GM18519 (cell line): ENCODE results near the gene VAC14.
"Not testable (repeated sequence)": the region's sequence is repeated elsewhere in the genome, so short reads cannot be mapped to it uniquely, and the experiment has no call there.

Experiments used
- ATAC-seq: cut with Tn5 transposase; IDR thresholded peaks from one replicate; pipeline ENCODE4 v1.9.1; 2021; ENCODE audit warnings: mild to moderate bottlenecking, moderate library complexity; ENCODE audit not compliant: unreplicated experiment, low FRiP score

The VAC14 gene

DNA sequence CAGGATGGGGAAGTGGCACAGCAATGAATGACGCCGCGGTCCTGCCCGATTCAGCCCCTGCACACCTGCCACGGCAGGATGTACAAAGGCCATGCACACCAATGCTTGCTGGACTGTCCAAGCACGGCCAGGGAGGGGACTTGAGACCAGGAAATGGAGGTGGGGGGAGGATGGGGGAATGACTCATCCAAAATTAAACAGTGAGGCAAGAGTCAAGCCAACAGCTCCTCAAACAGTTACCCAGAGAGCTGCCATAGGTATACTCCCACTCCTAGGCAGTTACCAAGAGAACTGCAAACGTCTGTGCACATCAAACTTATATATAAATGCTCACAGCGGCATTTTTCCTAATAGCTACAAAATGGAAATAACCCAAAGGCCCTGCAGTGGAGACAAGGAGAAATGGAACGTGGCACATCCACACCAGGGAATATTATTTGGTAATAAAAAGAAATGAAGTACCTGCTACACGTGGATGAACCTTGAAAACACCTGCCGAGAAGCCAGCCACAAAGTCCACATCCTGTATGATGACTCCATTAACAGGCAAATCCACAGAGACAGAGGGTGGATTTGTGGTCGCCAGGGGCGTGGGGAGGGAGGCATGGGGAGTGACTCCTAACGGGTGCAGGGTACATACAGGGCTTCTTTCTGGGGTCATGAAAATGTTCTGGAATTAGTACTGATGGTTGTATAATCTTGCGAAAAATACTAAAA, 54.1 kb downstream of the VAC14 start:
- ATAC-seq: no peak

DNA sequence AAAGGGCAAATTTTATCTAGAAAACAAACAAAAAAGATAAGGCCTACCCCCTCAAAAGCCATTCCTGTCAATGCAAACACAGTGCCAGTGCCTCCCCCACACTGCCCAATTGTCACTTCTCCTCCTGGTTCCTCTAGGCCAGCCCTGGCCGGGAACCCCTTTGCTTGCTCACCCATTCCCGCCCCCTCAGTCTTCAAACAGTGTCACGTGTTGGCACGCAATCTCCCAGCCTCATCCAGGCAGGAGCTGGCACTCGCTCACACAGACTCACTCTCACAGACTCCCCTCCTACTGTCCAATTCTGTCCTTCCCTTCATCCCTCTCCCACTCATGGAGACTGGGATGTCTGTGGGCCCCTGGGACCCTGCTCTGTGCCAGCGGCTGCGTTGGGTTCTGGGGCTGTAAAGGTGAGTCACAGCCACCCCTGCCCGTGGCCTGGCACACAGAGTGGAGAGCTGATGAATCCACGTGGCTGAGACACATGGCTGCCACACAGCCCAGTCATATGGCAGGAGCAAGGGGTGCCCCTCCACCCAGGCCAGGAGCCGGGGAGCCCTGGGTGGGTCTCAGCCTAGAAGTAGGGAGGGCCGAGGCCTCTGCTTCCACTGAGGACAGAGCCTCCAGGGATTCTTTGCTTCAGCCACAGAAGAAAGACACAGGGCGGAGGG, 54.8 kb downstream of the VAC14 start:
- no peak for ATAC-seq

DNA sequence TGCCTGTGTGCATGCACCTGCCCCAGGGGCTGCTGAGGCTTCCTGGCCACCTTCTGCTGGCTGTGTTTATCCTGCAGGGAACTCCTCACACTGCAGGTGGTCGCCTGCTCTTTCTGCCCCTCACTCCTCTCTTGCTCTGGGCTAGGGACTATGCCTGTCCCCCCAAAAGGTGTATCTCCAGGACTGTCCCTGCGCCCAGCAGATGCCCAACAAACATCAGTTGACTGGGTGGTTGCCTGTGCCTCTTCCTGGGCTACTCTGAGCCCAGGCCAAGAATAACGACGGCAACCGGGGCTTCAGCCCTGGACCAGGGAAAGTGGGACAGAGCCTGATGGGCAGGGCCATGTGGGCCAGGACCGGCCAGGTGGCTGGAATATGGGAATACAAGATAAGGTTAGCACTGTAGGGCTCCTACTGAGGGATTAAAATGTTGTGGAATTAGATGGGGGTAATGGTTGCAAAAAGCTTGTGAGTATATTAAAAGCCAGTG, 55.4 kb downstream of the VAC14 start:
- no peak for ATAC-seq

DNA sequence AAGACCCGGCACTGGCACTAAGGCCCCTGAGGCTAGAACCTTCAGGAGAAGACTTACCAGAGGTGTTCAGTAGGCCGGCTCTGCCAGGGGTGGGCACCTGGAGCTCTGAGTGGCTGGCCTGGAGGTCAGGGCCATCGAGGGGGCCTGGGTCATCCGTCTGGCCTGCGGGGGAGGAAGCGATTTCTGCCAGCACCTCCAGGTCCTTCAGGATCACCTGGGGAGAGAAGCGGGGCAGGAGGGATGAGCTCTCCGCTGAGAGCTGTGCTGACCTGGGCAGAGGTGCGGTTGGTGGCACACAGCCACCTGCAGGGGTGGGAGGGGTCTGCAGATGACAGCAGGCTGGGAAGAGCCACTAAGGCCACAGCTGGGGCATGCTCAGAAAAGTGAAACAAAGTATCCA, 56.6 kb downstream of the VAC14 start:
- no peak for ATAC-seq

DNA sequence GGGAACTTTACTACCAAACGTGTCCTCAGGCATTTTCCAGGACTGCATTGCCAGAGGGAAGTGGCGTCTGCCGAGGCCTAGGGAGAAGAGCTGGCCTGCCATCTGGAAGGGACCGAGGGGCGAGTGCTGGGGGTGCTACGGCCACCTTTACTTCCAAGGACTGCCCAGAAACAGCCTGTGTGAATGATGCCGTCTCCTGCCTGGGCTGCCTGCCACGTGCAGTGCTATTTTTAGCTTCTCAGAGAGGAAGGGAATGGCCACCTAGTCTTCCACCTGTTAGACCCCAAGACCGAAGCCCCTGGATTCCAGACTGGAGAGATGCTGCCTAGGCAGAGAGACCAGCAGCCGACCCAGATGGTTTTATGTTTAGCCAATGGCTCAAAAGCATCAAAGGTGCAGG, 57.2 kb downstream of the VAC14 start:
- ATAC-seq: no peak

DNA sequence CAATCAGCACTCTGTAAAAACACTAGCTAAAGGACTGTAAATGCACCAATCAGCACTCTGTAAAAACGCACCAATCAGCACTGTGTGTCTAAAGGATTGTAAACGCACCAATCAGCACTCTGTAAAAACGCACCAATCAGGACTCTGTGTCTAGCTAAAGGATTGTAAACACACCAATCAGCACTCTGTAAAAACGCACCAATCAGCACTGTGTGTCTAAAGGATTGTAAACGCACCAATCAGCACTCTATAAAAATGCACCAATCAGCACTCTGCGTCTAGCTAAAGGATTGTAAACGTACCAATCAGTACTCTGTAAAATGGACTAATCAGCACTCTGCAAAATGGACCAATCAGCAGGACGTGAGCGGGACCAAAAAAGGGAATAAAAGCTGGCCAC, 58.0 kb downstream of the VAC14 start:
- ATAC-seq: not testable (repeated sequence)

DNA sequence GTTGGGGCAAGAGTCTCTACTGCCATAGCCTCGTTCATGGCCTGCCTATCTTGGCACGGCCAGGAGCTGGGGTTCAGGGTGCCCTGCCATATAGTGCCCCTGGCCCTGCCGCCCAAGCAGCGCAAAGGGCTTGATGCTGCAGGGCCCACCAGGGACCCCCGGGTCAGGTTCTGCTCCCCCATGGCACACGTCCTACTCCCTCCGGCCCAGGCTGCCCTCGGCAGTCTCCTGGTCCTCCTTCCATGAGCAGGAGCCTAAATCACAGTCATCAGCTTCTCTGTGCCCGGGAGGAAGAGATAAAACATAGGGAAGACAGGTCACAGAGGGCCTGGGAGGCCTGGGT, 59.2 kb downstream of the VAC14 start:
- no peak for ATAC-seq

DNA sequence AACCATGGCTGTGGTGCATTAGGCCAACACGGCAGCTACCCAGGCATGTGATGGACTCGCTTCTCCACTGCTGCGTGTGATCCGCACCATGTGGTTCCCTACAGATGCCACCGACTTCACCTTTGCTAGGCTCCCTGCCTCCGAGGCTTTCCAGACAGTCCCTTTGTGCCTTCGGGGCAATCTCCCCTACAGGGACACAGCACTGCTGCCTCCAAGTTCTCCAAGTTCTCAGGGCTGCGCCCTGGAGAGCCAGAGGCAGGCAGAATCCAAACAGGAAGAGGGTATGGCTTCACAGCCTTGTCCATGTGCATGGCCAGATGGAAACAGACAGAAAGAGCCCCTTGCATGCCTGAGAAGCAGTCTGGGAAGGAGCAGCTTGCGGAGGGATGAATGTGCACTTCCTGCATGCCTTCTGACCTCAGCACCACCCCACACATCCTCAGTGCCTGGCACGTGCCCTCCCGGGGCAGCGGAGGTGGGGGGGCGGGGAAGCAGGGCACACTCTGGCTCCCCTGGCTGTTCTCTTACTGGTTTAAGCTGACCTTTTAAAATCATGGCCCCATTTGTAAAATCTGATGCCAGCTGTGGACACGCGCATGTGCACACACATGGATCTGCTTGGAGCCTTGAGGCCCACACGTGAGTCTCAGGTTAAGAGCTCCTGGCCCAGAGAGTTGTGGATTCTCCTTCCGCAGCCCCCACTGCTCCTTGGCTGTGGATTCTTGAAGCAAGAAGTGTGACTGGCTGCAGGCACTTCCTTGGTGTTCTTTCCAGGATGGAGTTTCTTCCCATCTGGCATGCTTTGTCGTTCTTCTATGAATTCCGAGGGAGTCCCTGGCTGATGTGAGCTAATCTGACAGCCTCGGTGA, 59.8 kb downstream of the VAC14 start:
- ATAC-seq: no peak

DNA sequence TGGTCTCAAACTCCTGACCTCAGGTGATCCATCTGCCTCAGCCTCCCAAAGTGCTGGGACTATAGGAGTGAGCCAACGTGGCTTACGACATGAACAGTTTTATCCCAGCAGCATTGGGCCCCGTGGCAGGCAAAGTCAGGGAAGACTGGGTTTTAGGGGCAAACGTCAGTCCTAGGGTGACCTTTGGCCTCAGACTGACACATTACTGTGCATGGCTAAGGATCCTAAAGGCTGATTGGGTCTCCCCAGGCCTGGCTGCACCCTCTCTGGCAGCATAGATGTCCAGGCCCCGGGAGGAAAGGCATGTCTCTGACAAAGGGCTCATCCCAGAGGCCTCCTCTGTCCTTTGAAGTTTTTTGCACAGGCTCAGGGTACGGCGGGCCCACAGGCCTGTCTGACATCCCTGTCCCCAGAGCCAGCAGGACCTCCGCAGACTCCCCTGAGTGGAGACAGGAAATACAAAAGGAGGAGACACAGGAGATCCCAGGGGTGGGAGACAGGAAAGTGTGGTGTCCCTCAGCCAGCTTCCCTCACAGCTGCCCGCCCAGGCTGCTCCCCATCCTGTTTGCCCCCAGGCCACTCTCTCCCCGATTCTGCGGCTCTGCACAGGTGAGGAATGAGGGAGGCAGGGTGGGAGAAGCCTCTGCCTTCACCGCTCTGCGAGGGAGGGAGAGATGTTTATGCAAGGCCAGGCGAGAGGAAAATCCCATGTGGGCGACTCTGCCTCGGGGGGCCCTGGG, 60.6 kb downstream of the VAC14 start:
- ATAC-seq: no peak

DNA sequence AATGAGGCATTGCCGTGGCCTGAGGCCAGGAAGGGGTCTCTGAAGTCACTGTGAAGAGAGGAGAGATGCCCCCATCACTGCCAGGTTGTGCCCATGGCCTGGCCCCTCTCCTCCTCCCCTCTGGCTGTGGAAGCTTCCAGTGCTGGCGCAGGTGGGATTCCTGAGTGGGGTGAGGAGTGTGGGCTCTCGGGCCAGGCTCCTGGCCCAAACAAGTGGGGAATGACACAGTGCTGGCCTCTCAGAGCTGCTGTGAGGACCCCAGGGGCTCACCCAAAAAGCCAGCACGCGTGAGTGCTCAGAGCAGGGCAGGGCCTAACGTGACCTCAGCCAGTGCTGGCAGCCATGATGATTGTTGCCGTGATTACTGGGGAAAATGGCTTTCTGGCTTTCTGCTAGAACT, 61.6 kb downstream of the VAC14 start:
- ATAC-seq: no peak

DNA sequence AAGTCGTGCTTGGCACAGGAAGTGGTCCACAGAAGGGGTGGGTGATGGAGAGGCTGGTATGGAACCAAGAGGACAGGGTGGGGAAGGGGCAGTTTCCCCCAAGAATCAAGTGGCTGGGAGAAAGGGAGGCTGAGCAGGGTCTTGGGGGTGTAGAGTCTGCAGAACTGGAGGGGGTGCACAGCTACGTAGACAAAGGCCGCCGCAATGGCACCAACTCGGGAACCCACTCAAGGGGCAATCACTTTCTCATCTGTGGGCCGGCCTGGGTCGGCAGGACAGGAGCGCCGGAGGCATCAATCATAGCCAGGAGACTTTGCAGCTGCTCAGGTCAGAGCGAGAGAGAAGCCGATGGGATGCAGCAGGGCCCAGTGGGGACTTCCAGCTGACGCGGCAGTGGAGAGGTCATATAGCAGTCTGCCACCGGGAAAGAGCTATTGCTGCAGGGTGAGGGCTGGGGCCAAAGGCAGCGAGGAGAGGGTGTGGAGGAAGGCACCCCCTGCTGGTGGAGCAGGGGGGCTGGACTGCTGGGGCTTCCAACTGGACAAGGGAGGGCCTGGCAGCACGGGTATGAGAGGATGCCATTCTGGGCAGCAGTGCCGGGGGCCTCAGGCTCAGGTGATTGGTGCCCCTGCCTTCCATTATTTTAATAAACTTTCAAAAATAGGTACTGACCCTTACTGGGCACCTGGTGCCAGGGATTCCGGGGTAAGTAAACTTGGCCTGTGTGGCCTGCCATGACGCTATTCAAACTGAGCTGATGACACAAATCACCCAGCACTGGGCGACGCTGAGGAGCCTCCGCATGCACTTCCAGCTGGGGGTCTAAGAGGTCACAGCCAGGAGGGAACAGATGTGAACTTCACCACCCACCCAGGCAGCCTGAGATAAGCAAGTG, 62.6 kb downstream of the VAC14 start:
- no peak for ATAC-seq

DNA sequence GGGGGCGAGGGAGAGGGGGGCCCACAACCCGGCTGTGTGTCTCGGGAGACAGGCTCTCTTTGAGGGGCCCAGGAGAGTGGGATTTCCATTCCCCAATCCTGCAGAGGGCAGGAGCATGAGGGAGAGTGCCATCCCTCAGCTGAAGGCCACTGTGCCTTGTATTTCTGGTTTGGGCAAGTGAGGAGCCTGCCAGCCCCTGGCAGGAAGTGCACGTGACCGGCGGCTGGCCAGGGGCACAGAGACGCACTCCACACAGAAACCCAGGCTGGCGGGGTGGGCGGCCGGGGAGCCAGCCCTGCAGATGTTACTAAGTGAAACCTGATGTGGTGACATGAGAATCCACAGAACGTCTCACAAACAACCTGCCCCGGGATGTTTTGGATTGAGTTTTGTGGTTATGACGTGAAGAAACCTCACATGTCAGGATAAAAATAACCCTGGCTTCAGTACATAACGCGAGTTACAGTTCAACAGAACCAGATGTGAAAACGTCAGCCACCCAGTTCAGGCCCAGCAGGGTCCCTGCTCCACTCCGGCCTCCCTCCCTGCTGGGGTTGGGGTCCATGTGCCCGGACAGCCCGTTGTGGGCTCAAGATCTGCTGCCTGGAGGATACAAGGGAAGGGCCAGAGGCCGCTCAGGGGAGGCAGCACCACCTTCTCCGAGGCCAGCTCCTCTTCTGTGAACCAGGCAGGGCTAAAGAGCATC, 63.4 kb downstream of the VAC14 start:
- ATAC-seq: peak; percentile 77

DNA sequence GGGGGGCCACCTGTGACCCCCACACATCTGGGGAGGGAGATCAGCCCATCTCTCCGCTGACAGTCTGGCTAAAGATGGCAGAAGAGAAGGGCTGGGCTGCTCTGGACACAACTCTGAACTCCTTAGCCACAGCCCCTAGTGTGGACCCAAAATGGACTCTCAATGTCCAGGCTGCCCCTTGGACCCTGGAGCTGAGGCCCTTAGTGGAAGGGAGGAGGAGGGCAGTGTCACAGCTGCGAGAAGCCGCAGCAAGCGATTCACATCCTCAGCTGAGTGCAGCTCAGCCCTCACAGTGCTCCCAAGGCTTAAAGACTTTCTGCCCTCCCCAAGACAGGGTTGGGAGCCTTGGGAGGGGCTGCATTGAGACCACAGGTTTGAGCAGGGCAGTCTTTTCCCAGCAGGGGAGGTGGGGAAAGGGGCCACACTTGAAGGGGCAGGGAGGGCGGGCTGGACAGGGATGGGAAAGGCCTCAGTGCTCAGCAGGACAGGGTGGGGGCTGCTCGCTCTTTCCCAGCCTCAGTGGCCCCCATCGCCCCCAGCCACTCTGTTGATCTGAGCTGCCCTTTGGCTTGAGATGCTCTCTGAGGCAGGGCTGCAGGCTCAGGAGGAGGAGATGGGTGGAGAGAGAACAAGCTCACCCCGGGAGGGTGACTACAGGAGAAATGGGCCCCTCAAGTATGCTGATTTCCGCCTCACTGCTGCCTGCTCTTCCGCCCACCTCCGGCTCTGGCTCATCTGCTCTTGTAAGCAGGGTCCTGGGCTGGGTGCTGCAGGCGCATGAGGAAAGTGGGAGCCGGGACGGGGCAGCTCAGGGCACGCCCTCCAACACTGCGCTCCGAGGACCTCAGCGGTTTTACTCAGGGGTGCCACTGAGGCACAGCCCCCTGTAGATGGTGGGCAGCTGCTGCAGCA, 64.2 kb downstream of the VAC14 start:
- no peak for ATAC-seq

DNA sequence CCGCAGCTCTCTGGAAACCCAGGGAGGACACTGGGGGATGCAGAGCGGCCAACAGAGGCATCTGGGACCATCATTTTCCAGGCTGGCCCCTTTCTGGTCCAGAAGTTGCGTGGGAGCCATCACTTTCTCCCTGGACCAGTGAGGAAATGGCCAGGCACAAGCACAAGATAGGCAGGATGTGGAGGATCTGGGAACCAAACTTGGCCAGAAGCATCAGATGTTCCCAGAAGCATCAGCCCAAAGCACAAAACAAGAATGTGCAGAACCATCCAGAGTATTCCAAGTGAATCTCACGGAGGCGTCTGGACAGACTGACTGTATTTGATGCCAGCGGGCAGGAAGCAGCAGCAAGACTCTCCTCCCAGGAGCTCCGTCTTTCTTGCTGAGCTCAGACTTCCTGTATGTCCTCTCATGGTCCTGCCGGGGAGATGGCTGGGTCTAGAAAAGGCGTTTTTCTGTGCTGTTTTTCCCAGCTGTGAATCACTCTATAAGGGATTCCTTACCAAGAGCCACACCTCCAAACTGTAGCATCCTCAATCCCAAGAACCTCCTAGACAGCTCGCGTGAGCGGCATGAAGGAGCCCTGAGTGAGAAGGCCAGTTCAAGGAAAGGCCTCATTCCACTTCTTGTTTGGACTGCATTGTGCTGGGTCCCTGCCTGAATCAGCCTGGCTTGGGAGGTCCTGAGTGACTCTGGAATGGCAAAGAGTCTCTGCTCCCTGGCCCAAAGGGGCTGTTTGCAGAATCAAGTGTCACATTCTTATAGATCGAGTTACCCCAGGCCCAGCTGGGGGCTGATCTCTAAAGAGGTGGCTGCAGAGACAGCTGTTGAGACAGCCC, 65.6 kb downstream of the VAC14 start:
- ATAC-seq: no peak

DNA sequence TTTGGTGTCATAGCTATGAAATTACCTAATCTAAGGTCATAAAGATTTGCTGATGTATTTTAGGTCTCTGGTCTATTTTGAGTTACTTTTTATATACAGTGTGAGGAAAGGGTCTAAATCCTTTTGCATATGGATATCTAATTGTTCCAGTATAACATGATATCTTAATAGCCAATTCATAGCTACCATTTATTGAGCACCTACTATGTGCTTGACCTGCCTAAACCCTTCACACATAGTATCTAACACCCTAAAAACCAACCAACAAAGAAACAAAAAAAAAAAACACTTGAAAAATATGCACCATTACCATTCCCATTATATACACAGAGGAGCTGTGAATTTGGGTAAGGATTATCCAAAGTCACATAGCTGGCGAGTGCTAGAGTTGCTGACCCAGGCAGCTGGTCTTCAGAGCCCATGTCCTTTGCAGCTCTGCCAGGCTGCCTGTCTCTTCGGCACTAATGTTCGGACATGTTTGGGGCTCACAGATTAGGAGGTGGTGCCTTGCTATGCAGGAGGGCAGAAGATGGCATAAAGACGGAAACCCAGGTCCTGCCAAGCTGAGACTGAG, 66.3 kb downstream of the VAC14 start:
- ATAC-seq: no peak

DNA sequence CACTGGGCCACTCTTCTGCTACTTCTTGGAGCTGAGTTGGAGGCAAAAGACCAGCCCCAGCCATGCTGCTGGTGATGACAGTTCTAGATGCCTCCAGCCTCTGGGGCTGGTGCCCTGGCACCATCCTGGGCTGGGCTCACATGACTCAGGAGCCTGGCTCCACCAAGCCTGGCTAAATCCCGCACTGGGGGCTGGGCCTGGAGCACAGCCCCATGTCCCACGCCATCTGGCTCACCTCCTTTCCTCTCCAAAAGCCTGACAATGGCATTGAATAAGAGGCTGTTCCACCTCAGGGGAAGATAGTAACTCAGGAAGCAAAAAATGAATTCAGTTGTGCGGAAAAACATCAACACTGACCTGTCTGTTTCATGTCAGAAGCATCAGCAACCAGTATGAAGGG, 70.0 kb downstream of the VAC14 start:
- no peak for ATAC-seq

DNA sequence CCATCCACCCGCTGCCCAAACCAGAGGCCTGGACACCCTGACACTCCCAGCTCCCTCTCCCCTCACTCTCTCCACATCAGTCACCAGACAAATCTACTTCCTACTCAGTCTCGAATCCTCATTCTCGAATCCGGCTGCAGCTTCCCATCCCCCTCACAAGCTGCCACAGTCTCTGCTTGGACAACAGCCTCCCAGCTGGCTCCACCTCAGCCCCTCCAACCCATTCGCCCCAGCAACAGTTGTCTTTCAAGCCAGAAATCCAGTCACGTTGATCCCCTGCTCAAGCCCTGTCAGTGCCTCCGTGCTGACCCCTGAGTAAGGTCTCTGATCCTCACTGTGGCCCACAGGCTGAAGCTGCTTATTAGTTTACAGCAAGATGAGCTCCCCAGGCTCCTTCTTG, 70.9 kb downstream of the VAC14 start:
- ATAC-seq: no peak
